Right lung (tissue), 5 donors: ENCODE results near the gene KIF2C. TPM values are rescaled to one million over a fixed set of nuclear protein-coding genes. Genes with fewer than 3 reads are reported as not detected.
"Not testable (repeated sequence)": the region's sequence is repeated elsewhere in the genome, so short reads cannot be mapped to it uniquely, and the experiment has no call there.

Experiments used
- DNase-seq, 2 donors: peaks; one replicate each; pipeline ENCODE4 v3.0.0-alpha.2; 2013
- polyA plus RNA-seq, 5 donors: library from polyadenylated mRNA; unstranded; fragments of 120-200 nt; gene quantifications; one replicate each; pipeline versions ENCODE4 v1.2.1 to v1.2.3, GENCODE V29; 2013; ENCODE audit warnings: inconsistent platforms in 1 of 5, low replicate concordance in 1 of 5; ENCODE audit not compliant: insufficient read length in 5 of 5, insufficient read depth in 1 of 5

The KIF2C gene
- polyA plus RNA-seq, 5 donors, result 16.2 to 43.9 (median 26.1) TPM

DNA sequence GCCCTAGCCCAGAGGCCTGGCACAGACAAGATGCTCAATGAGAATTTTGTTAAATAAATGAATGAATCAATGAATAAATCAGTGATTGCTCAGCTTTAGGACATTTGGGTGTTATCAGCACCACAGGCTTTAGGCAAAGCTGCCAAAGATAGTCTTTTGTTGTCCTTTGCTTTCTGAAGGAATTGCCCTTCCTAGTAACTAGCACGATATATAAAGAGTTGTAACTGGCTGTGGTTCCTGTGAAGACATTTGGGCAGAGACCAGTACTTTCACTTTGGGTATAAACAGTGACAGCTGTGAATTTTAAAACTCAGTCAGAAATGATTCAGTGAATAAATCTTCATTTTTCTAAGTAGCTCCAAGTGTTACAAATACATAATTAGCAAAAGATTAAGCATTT, 22.0 kb upstream of the KIF2C start:
- no peak for DNase-seq

DNA sequence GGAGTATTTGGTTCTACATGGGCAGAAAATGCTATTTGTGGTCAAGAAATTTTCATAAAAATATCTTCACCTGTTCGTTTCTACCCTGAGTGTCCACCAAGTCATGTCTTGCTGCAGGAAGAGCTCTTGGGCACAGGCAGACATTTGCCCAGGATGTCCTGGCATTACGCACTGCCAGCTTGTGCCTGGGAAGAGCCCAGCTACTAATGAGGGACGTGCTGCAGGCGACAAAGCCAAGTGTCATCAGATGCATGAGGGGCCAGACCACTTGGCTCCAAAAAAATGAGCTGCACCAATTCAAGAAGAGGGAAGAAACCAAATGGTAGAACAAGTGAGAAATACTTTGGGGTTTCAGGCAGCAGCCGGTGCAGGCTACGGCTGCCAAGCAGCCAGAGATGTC, 21.5 kb upstream of the KIF2C start:
- DNase-seq, result no peak

DNA sequence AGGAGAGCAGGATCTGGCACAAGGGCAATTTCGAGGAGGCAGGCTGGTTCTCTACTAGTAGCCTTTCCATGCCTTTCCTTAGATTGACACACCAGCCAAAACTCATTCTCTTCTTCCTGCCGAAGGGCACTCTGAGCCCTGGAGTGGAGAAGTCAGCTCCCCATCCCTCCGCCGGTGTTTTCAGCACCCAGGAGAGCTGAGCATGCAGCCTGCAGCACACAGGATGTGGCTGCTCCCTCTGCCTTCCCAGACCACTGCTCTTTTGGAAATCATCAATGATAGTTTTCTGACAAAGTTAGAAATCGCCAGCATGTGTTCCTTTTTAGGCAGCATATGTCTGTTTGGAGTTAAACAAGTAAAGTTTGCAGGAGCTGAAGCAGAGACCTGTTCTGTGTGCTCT, 20.3 kb upstream of the KIF2C start:
- DNase-seq, result no peak

DNA sequence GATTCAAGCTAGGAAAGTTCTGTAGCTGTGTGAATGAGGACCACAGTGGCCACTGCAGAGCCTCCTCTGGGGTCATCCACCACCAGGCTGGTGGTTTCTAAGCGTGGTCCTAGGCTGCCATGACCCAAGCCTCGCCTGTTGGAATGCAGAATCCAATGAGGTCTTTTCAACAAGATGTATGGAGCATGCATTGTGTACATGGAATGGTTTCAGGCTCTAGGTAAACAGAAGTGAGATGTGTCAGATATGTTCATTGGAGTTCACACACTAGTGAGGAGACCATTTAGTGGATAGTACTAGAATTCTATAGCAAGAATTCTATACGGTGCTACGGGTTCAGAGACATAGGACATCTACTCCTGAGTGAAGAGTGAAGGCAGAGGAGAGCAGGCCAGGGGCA, 19.4 kb upstream of the KIF2C start:
- no peak for DNase-seq

DNA sequence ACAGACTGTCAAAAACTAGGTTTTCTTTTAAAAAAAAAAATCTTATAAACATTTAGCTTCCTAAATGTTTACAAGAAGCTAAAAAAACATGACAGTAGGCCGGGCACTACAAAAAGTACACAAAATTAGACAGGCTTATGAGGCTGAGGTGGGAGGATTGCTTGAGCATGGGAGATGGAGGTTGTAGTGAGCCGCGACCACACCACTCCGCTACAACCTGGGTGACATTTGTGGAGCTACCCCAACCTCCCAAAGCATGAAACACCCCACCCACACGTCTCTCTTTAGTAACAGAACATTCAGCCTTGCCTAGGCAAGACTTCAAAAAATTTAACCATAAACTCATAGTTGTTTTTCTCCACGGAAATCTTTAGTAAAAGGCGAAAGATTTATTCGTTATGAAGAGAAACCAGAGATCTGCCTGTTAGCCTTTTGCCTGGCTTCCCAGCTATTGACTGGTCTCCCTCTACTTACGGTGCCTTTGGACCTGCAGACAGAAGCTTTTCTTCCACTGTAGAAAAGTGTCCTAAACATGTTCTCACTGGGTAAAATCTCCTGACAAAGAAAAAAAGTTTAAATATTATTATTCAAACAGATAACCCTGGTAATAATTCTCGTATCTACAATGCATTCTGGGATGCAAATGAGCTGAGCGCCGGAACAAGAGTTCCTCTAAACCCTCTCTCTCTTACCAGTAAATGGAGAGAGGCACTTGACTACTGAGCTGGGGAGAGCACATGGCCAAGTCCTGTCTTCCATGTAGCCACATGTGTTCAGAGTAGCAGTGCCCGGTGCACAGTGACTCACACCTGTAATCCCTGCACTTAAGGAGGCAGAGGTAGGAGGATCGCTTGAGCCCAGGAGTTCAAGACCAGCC, 17.9 kb upstream of the KIF2C start:
- peak; percentile 45 to 58 for DNase-seq

DNA sequence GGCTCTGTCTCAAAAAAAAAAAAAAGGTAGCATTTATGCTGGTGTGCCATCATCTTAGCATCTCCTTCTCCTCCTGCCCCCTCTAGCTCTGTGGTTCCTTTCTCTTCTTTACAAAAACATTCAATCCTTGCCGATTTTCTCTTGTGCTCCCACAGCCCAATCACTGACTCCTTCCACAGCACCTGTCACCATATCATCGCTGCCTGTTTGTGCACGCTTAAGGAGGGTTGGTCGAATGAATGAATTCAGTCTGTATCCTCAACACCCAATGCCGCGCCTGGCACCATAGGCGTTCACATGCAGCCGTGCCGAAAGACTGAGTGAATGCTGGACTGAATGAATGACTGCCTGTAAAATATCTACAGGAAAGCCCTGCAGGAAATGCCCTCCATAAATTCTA, 16.6 kb upstream of the KIF2C start:
- no peak for DNase-seq

DNA sequence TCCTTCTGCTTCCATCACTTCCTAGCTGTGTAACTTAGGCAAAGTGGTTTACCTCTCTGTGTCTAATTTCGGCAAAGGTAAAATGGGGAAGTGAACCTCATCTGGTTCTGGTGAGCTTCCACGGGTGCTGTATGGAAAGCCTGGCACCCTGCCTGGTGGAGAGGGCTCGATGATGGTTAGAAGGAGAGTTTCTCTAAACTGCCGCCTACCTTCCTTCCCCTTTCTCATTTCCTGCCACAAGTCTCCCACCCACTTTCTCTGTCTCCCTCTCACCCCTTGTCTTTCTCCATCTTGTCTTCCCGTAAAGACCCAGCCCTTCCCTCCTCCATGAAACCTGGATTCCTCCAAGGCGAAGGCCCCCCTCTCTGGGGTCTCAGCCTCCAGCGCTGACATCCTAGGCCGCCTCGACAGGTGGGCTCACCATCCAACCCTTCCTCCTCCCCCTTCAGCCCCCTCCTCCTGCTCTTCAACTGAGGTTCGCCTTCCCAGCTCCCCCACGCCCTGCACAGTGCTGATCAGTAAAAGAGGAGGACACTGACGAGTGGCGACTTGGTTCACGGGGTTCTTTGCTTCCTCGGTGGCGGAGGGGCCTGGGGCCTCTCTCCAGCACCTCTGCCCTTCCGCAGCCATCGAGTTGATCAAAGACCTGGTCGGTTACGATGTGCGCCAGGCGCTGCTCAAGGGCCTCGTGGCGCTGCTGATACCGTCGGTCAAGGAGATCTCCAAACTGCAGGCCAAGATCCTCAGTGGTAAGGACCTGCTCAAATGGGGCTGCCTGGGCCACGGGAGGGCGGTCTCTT, 15.9 kb upstream of the KIF2C start:
- DNase-seq, result no peak

DNA sequence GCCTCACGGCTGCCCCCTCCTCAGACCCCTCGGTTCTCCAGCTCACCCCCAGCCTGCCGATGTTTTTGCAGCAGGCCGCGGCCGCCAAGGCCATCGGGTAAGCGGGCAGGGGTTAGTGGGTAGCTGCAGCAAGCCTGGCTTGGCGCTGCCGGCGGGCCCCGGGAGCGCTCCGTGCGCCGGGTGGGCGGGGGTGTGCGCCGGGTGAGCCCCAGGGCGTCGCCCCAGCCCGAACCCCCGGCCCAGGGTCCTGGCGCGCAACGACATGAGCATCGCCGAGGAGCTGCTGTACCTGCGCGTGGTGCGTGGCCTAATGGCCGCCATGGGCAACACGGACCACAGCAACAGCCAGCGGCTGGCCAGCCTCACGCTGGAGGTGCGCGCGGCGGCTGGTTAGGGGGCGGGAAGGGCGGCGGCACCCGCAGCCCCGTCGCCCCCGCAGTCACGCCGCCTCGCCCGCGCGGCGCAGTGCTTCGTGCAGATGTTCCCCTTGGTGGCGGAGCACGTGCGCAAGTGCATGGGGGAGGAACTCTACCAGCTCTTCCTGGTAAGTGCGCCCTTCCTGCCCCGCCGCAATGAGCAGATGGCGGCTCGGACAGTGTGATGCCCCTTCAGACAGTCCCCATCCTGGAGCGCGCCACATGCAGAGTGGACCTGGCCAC, 15.2 kb upstream of the KIF2C start:
- DNase-seq, result no peak

DNA sequence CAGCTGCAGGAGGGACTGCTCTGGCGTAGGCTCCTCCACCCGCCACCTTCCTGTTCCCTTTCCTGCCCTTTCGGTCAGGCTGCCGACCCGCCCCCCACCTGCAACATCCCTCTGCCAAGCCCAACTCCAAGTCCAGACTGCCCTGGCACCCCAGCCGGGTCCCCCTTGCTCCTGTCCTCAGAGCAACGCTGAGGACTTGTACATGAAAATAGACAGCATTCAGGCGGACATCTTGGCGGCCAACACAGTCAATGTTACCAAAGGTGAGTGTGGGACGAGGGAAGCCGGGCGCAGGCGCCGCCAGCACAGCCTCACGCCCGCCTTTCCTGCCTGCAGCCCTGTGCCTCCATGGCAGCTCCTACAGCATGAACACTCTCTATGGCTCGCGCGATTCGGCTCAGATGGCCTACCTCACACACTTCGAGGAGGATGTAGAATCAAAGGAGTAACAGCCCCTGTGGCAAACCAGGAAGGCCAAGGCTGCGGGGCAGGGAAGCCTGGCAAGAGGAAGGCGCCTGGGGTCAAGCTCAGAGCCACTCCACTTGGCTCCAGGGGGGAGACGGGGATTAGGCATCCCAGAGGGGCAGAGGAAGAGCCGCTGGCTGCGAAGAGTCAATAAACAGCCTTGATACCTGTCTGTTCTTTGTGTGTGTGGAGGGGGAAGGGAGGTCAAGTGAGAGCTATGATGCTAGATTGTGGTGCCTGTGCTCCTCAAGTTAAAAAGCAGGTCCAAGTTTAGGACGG, 14.5 kb upstream of the KIF2C start:
- no peak for DNase-seq

DNA sequence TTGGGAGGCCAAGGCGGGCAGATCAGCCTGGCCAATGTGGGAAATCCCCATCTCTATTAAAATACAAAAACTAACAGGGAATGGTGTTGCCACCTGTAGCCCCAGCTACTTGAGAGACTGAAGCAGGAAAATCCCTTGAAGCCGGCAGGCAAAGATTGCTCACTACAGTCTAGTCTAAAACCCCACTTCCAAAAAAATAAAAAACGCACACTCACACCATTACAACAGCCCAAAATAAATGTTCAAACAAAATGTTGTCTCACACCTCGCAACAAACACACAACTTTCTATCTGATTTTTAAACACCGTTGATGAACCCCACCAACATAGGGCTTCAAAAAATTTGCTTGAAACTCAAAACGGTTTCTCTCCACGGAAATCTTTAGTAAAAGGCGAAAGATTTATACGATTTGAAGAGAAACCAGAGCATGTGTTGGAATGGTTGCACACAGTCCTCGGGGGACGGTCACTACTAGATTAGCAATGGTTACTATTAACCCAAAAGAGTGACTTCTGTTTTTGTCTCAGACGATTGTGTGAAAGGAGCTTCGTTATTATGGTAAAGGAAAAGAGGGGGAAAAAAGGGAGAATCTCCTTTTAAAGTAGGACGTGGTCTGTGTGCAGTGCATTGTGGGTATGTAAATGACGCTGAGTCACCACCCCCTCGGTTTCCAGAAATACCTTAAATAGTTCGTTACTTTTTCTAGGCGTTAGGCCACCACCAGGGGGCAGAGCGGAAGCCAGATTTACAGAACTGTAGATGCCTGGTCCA, 8.7 kb upstream of the KIF2C start, which contains the start of gene RNU5D-1:
RNU5D-1 (minus strand) TSS at position 430 of the 772 bp plus-strand sequence.
- peak; percentile 93 to 96 for DNase-seq

DNA sequence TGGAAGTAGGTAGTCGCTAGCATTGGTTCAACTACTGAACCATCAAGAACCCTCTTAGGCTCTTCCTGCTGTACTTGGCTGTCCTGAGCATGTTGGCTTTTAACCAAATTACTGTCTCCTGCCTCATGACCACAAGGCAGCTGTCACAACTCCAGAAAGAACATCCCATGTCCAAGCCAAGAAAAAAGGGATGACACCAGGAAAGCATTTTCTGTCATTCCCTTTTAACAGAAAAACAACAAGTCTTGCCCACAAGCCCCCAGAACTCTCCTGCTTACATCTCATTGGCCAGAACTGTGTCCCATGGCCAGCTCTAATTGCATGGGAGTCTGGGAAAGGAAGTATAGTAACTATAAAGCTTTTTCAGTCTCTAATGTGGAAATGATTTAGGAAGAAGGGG, 6.3 kb upstream of the KIF2C start:
- DNase-seq, result no peak

DNA sequence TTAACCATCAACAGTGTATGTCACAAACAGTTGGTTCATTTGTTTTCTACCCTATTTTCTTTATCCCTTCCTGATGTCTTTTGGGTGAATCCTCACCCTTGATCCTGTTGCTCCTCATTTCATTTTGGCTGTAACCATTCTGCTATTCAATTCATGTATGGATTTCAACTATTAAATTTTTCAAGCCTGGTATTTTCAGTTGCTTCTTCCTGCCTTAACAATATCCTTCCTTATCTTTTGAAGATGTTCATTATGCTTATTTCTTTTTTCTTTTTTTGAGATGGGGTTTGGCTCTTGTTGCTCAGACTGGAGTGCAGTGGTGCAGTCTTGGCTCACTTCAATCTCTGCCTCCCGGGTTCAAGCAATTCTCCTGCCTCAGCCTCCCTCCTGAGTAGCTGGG, 5.9 kb upstream of the KIF2C start:
- DNase-seq, result no peak

DNA sequence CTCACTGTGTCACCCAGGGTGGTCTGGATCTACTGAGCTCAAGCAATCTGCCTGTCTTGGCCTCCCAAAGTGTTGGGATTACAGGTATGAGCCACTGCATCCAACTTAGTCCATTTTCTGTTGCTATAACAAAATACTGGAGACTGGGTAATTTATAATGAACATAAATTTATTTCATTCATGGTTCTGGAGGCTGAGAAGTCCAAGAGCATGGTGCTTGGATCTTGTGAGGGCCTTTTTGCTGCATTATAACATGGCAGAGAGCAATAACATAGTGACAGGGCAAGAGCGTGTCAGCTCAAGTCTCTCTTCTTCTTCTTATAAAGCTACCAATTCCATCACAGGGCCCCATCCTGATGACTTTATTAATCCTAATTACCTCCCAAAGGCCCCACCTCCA, 3.6 kb upstream of the KIF2C start:
- no peak for DNase-seq

DNA sequence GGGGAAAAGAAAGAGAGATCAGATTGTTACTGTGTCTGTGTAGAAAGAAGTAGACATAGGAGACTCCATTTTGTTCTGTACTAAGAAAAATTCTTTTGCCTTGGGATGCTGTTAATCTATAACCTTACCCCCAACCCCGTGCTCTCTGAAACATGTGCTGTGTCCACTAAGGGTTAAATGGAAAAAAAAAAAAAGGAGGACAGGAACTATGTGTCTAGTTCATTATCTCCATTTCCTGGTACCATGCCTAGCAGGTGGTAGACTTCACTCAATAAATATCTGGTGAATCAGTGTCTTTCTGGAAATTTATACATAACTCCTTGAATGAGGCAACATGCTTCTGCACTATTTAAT, 707 bp upstream of the KIF2C start:
- DNase-seq, result not testable (repeated sequence)

DNA sequence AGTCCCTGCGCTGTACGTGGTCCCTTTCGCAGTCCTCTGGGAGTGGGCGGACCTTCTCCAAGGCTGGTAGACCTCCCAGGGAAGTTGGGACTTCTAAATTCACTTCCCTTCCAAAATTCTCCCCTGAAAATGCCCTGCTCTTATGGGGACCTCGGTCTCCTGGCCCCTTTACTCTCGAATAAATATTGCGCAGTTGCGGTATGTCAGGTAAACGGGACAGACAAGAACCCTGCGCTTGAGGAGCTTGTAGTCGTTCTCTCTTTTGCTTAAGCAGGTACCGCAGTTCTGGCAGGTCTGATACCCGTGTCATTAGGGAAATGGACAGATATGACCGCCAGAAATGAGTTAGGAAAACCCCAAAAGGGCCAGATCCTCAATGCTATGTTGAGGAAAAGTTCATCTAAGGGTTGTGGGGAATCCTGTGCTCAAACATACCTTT, 561 bp downstream of the KIF2C start:
- no peak for DNase-seq

DNA sequence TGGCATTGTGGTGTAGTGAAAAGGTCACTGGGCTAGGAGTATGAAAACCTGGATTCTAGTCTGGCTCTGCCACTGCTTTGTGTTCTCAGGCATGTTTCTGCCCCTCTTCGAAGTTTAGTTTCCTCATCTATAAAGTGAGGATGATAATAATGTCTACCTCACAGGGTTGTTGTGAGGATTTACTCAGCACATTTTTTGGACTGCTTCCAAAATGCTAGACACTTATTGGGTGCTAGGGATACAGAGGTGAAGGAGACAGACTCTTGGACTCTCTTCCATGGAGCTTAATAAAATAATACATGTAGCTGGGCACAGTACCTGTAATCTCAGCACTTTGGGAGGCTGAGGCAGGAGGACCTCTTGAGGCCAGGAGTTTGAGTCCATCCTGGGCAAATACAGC, 3.6 kb downstream of the KIF2C start:
- DNase-seq, result no peak

DNA sequence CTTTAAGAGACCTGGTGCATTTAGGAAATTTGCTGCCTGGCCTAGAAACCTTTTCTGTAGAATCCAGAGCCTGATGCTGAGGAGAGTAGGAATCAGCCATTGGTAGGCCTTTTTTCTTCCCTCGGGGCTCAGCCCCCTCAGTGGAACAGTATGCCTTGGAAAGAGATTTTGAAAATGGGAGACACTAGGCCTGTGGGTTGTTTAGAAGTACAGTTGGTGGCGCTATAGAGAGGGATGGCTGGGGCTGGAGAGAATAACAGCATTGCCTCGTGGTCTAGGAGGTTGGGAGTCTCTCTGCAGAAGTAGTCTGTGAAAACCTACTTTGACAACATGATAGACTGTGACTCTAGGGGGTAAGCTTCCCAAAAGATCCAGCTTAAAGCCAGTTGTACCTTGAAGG, 8.2 kb downstream of the KIF2C start:
- no peak for DNase-seq

DNA sequence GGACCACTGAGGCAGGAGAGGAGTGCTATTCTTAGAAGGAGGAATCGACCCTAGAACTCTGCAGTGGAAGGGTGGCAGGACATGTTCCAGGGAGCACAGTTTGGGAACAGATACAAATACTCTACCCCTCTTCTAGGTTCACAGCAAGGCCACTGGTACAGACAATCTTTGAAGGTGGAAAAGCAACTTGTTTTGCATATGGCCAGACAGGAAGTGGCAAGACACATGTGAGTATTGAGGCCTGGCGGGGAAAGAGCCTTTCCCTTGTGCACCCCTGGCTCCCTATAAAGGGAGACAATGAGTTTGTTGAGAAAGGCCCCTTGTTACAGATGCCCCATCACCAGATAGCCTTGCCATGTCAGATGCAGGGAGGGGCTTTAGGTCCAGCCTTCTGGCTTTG, 17.8 kb downstream of the KIF2C start:
- DNase-seq, result no peak

DNA sequence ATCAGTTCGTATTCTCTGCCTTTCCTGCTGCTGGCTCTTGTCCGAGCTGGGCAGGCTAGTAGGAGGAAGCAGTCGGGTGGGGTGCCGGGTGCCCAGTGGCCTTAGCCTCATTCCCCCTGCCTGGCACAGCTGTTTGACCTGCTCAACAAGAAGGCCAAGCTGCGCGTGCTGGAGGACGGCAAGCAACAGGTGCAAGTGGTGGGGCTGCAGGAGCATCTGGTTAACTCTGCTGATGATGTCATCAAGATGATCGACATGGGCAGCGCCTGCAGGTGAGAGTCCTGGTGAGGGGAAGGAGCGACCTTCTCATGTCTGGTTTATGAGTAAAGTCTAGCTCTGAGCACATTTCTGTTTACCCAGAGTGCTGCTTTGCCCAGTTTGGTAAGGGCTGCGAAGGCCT, 19.4 kb downstream of the KIF2C start:
- no peak for DNase-seq

DNA sequence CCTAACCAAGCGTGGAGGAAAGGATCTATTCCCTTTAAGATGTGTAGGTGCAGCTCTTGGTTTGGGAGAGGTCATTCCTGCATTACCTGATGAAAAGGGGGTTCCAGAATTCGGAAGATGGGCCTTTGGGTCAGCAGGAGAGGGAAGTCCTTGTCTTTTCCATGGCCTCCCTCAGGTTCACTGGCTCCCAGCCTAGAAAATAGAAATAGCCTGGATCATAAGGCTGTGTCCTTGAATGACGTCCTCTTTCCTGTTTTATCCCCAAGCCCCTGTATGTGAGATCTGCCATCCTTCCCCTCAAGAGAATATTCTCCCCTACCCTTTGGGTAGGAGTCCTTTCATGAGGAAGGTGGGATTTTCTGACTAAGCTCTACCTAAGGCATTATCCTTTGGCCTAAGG, 21.2 kb downstream of the KIF2C start:
- no peak for DNase-seq

DNA sequence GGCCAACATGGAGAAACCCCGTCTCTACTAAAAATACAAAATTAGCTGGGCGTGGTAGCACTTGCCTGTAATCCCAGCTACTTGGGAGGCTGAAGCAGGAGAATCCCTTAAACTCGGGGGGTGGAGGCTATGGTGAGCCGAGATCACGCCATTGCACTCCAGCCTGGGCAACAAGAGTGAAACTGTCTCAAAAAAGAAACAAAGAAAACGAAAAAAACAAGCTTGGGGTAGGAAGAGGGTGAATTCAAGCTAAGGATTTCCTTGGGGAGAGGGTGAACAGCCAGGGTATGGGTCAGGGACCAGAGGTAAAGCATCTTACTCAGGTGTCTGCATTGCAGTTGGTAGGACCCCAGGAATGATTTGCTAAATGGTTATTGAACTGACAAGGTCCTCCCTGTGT, 26.8 kb downstream of the KIF2C start:
- not testable (repeated sequence) for DNase-seq
